Measurements from ENCODE around the gene MORC4.

Gene MORC4

GRCh38 chrX:106936246-106936645, 63.8 kb downstream of the MORC4 start:
- no peaks in the 10 kb centered on the region for H3K36me3 ChIP-seq (ENCODE audit: control insufficient read depth, insufficient read depth, low read length)
- no peaks in the 10 kb centered on the region for H3K9me3 ChIP-seq (ENCODE audit: control insufficient read depth, insufficient read depth, low read length)
- H3K27ac ChIP-seq (ENCODE audit: low read length): no peak overlapping the region
- H3K4me3 ChIP-seq (ENCODE audit: low read length): no peak overlapping the region
- H3K27me3 ChIP-seq (ENCODE audit: control insufficient read depth, insufficient read depth, low read length): no peaks in the 10 kb centered on the region
- no peaks in the 10 kb centered on the region for H3K4me1 ChIP-seq (ENCODE audit: control insufficient read depth, insufficient read depth, low read length)
- WGBS (ENCODE audit: insufficient coverage, insufficient read length): no CpG with 5 or more reads among the region's 1 CpG
- DNase-seq (ENCODE audit: low read depth, low spot score): no peak

DNA sequence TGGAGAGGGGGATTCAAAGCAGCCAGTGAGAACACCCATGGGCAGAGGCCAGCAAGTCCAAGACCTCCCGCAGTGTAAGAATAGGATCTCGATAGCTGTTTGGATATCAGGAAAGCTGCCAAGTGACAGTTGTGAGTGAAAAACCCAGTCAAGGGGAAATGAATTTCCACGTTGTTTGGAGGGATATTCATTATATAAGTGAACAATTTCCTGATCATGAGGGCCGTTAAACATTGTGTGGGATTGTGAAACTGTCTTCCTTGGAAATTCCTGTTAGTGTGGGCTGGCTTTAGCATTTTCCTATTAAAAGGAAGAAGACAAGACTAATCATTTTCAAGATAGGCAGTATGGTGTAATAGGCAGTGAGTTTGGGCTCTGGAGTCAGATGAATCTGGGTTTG, 64.8 kb downstream of the MORC4 start:
- H3K9me3 ChIP-seq (ENCODE audit: control insufficient read depth, insufficient read depth, low read length): no peaks in the 10 kb centered on the region
- H3K4me1 ChIP-seq (ENCODE audit: control insufficient read depth, insufficient read depth, low read length): no peaks in the 10 kb centered on the region
- no peak for DNase-seq (ENCODE audit: low read depth, low spot score)
- no peak overlapping the region for H3K4me3 ChIP-seq (ENCODE audit: low read length)
- H3K27me3 ChIP-seq (ENCODE audit: control insufficient read depth, insufficient read depth, low read length): no peaks in the 10 kb centered on the region
- no peaks in the 10 kb centered on the region for H3K36me3 ChIP-seq (ENCODE audit: control insufficient read depth, insufficient read depth, low read length)
- WGBS (ENCODE audit: insufficient coverage, insufficient read length): no CpG with 5 or more reads among the region's 4 CpGs
- no peak overlapping the region for H3K27ac ChIP-seq (ENCODE audit: low read length)

GRCh38 chrX:106933538-106933961, 66.5 kb downstream of the MORC4 start:
- Histone ChIP-seq H3K9me3 (ENCODE audit: control insufficient read depth, insufficient read depth, low read length) (no peaks in the 10 kb centered on the region), H3K4me1 (ENCODE audit: control insufficient read depth, insufficient read depth, low read length) (no peaks in the 10 kb centered on the region), H3K4me3 (ENCODE audit: low read length) (no peak overlapping the region), H3K27ac (ENCODE audit: low read length) (no peak overlapping the region), H3K36me3 (ENCODE audit: control insufficient read depth, insufficient read depth, low read length) (no peaks in the 10 kb centered on the region), H3K27me3 (ENCODE audit: control insufficient read depth, insufficient read depth, low read length) (no peaks in the 10 kb centered on the region)
- WGBS (ENCODE audit: insufficient coverage, insufficient read length): no CpG with 5 or more reads among the region's 3 CpGs
- DNase-seq (ENCODE audit: low read depth, low spot score): no peak

DNA sequence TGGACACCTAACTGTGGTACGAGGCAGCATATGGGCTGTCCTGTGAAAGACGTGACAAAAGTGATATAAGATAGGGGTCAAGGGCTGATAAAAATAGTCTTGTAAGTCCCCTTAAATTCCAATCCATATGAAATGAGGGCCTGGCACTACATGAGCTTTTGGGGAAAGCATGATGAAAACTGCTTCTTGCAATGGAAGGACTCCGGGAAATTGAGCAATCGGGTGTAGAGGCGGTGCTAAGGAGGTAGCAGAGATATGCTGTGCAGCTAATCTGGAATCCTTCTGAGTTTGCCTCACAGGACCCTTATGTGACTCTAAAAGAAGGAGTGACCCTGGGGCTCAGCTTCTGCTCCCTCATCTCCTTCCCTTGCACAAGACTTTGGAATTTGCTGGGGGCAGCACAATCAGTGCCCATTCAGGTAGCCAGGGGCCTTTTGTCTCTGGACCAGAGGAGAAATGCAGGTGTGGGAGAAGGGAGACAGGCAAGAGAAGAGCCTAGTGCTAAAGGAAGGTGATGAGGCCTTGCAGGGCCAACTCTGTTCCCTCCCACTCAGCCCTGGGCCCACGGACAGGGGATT, 67.0 kb downstream of the MORC4 start:
- Histone ChIP-seq H3K9me3 (ENCODE audit: control insufficient read depth, insufficient read depth, low read length) (no peaks in the 10 kb centered on the region), H3K27ac (ENCODE audit: low read length) (no peak overlapping the region), H3K4me3 (ENCODE audit: low read length) (no peak overlapping the region), H3K36me3 (ENCODE audit: control insufficient read depth, insufficient read depth, low read length) (no peaks in the 10 kb centered on the region), H3K4me1 (ENCODE audit: control insufficient read depth, insufficient read depth, low read length) (no peaks in the 10 kb centered on the region), H3K27me3 (ENCODE audit: control insufficient read depth, insufficient read depth, low read length) (no peaks in the 10 kb centered on the region)
- no CpG with 5 or more reads among the region's 6 CpGs for WGBS (ENCODE audit: insufficient coverage, insufficient read length)
- DNase-seq (ENCODE audit: low read depth, low spot score): no peak

DNA sequence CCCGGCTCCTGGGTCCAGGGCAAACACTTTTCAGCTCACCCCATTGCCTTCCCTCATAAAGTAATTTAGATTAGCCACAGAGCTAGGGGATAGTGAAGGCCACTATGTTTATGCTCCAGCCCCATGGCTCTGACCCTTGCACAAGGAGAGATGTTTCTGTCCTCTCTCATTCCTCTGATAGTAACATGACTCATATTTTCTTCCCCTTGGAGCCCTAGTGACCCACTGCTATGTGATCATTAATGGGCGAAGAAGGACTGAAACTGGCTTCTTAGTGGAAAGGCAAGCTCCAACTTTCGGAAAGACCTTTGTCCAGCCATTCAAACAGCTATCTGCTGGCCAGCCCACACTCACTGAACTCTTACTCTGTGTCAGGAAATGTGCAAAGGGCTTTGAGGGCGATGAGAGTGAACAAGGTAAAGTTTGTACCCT, 67.5 kb downstream of the MORC4 start:
- Histone ChIP-seq H3K27ac (ENCODE audit: low read length) (no peak overlapping the region), H3K36me3 (ENCODE audit: control insufficient read depth, insufficient read depth, low read length) (no peaks in the 10 kb centered on the region), H3K27me3 (ENCODE audit: control insufficient read depth, insufficient read depth, low read length) (no peaks in the 10 kb centered on the region), H3K4me3 (ENCODE audit: low read length) (no peak overlapping the region), H3K9me3 (ENCODE audit: control insufficient read depth, insufficient read depth, low read length) (no peaks in the 10 kb centered on the region), H3K4me1 (ENCODE audit: control insufficient read depth, insufficient read depth, low read length) (no peaks in the 10 kb centered on the region)
- DNase-seq (ENCODE audit: low read depth, low spot score): no peak
- WGBS (ENCODE audit: insufficient coverage, insufficient read length): no CpG with 5 or more reads among the region's 4 CpGs

DNA sequence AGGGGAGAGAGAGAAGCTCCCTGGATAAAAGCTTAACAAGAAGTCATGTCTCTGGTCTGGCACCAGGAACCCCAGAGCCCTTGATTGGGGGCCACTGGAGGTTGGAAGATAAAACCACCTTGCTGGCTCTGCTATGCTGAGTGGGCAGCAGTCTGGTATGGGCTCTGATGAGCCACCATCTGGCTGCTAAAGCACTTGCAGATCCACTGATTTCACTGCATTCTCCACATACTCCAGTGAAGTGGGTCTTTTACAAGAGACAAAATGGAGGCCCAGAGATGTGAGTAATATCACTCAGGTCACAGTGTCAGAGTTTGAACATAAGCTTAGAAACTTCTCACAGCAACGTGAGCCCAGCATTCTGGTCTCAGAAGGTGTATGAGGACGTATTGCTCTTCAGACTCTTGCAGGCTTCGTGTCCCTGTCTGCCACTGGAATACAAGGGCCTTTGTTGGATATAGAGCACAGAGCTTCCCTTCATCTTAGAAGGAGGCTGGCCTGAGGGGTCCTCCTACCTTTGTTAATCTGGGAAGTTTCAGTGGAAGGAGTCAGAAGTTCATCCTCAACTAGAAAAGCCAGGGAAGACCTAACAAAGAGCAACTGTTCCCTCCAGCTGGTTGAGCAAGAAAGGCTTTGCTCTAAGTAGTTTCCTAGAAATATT, 68.1 kb downstream of the MORC4 start:
- no peak for DNase-seq (ENCODE audit: low read depth, low spot score)
- no CpG with 5 or more reads among the region's 3 CpGs for WGBS (ENCODE audit: insufficient coverage, insufficient read length)
- Histone ChIP-seq H3K27ac (ENCODE audit: low read length) (no peak overlapping the region), H3K4me1 (ENCODE audit: control insufficient read depth, insufficient read depth, low read length) (no peaks in the 10 kb centered on the region), H3K9me3 (ENCODE audit: control insufficient read depth, insufficient read depth, low read length) (no peaks in the 10 kb centered on the region), H3K36me3 (ENCODE audit: control insufficient read depth, insufficient read depth, low read length) (no peaks in the 10 kb centered on the region), H3K4me3 (ENCODE audit: low read length) (no peak overlapping the region), H3K27me3 (ENCODE audit: control insufficient read depth, insufficient read depth, low read length) (no peaks in the 10 kb centered on the region)

DNA sequence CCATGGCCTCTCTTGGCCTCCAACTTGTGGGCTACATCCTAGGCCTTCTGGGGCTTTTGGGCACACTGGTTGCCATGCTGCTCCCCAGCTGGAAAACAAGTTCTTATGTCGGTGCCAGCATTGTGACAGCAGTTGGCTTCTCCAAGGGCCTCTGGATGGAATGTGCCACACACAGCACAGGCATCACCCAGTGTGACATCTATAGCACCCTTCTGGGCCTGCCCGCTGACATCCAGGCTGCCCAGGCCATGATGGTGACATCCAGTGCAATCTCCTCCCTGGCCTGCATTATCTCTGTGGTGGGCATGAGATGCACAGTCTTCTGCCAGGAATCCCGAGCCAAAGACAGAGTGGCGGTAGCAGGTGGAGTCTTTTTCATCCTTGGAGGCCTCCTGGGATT, 71.8 kb downstream of the MORC4 start:
- no peak overlapping the region for H3K4me3 ChIP-seq (ENCODE audit: low read length)
- H3K36me3 ChIP-seq (ENCODE audit: control insufficient read depth, insufficient read depth, low read length): no peaks in the 10 kb centered on the region
- no peaks in the 10 kb centered on the region for H3K9me3 ChIP-seq (ENCODE audit: control insufficient read depth, insufficient read depth, low read length)
- no peaks in the 10 kb centered on the region for H3K27me3 ChIP-seq (ENCODE audit: control insufficient read depth, insufficient read depth, low read length)
- WGBS (ENCODE audit: insufficient coverage, insufficient read length): no CpG with 5 or more reads among the region's 4 CpGs
- no peak overlapping the region for H3K27ac ChIP-seq (ENCODE audit: low read length)
- DNase-seq (ENCODE audit: low read depth, low spot score): no peak
- H3K4me1 ChIP-seq (ENCODE audit: control insufficient read depth, insufficient read depth, low read length): no peaks in the 10 kb centered on the region

DNA sequence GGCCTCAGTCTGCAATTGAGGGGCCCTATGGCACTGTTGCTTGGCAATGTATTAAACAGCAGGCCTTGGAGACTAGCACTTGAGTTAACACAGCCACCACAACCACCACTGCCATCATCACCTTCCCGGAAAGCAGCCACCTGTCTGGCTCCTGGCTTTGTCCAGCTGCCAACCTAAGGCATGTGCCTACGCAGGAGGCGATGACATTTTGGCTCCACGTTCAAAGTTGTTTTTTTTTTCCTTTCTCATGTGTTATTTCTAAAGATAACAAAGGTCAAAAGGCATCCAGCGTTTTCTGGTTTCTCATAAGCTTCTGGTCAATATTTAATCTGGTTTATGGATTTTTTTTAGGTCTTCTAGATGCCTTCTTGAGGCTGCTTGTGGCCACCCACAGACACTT, 72.3 kb downstream of the MORC4 start:
- no CpG with 5 or more reads among the region's 5 CpGs for WGBS (ENCODE audit: insufficient coverage, insufficient read length)
- Histone ChIP-seq H3K36me3 (ENCODE audit: control insufficient read depth, insufficient read depth, low read length) (no peaks in the 10 kb centered on the region), H3K4me1 (ENCODE audit: control insufficient read depth, insufficient read depth, low read length) (no peaks in the 10 kb centered on the region), H3K27me3 (ENCODE audit: control insufficient read depth, insufficient read depth, low read length) (no peaks in the 10 kb centered on the region), H3K27ac (ENCODE audit: low read length) (no peak overlapping the region), H3K4me3 (ENCODE audit: low read length) (no peak overlapping the region), H3K9me3 (ENCODE audit: control insufficient read depth, insufficient read depth, low read length) (no peaks in the 10 kb centered on the region)
- no peak for DNase-seq (ENCODE audit: low read depth, low spot score)

GRCh38 chrX:106927023-106927422, 73.0 kb downstream of the MORC4 start:
- Histone ChIP-seq H3K9me3 (ENCODE audit: control insufficient read depth, insufficient read depth, low read length) (no peaks in the 10 kb centered on the region), H3K27me3 (ENCODE audit: control insufficient read depth, insufficient read depth, low read length) (no peaks in the 10 kb centered on the region), H3K4me3 (ENCODE audit: low read length) (no peak overlapping the region), H3K27ac (ENCODE audit: low read length) (no peak overlapping the region), H3K36me3 (ENCODE audit: control insufficient read depth, insufficient read depth, low read length) (no peaks in the 10 kb centered on the region), H3K4me1 (ENCODE audit: control insufficient read depth, insufficient read depth, low read length) (no peaks in the 10 kb centered on the region)
- no peak for DNase-seq (ENCODE audit: low read depth, low spot score)
- no CpG with 5 or more reads among the region's 3 CpGs for WGBS (ENCODE audit: insufficient coverage, insufficient read length)

- H3K4me3 ChIP-seq (ENCODE audit: low read length): no peak overlapping the region
- H3K9me3 ChIP-seq (ENCODE audit: control insufficient read depth, insufficient read depth, low read length): no peaks in the 10 kb centered on the region
- H3K27me3 ChIP-seq (ENCODE audit: control insufficient read depth, insufficient read depth, low read length): no peaks in the 10 kb centered on the region
- no peaks in the 10 kb centered on the region for H3K36me3 ChIP-seq (ENCODE audit: control insufficient read depth, insufficient read depth, low read length)
- no peak for DNase-seq (ENCODE audit: low read depth, low spot score)
- no peak overlapping the region for H3K27ac ChIP-seq (ENCODE audit: low read length)
- peaks cover 3% of the 10 kb centered on the region for H3K4me1 ChIP-seq (ENCODE audit: control insufficient read depth, insufficient read depth, low read length)
- WGBS (ENCODE audit: insufficient coverage, insufficient read length): no CpG with 5 or more reads among the region's 2 CpGs
Observed at GRCh38 chrX:106921637-106922036, 78.4 kb downstream of the MORC4 start.

GRCh38 chrX:106919932-106920452, 80.0 kb downstream of the MORC4 start, which contains the start of gene CLDN2:
TSS of gene CLDN2 (plus strand) at chrX:106920402. CDS start at chrX:106928229, 7,827 bp downstream.
- Histone ChIP-seq H3K27me3 (ENCODE audit: control insufficient read depth, insufficient read depth, low read length) (no peaks in the 10 kb centered on the region), H3K4me1 (ENCODE audit: control insufficient read depth, insufficient read depth, low read length) (peaks cover 3% of the 10 kb centered on the region), H3K36me3 (ENCODE audit: control insufficient read depth, insufficient read depth, low read length) (no peaks in the 10 kb centered on the region), H3K27ac (ENCODE audit: low read length) (no peak within 1 kb of the TSS), H3K9me3 (ENCODE audit: control insufficient read depth, insufficient read depth, low read length) (no peaks in the 10 kb centered on the region), H3K4me3 (ENCODE audit: low read length) (no peak within 1 kb of the TSS)
- peak; percentile 11 for DNase-seq (ENCODE audit: low read depth, low spot score)
- no CpG with 5 or more reads among the region's 2 CpGs for WGBS (ENCODE audit: insufficient coverage, insufficient read length)
